ENCODE results near the gene PAK4.

- no peak for TF ChIP-seq CTCF (IDR thresholded peaks at IDR 0.05 in 2 of 3, conservative IDR thresholded peaks at IDR 0.05 in 1 of 3; ENCODE audit: control insufficient read depth in 2 of 3, extremely low read depth in 1 of 3, insufficient read depth in 1 of 3, low read depth in 3 of 3, low read length in 3 of 3)
- TF ChIP-seq BCL3 (IDR thresholded peaks at IDR 0.05; ENCODE audit: borderline replicate concordance, insufficient read depth, low read depth, low read length, poor library complexity, severe bottlenecking), result no peak
- TF ChIP-seq SP1 (IDR thresholded peaks at IDR 0.05; ENCODE audit: low read depth, low read length), result no peak
- no peak for TF ChIP-seq ZNF622 (IDR thresholded peaks at IDR 0.05)
- no peak for TF ChIP-seq MAX (IDR thresholded peaks at IDR 0.05; ENCODE audit: low read depth, low read length)
- no peak for TF ChIP-seq SMC3 (IDR thresholded peaks at IDR 0.05; ENCODE audit: borderline replicate concordance, low read length)
- TF ChIP-seq RFX5 (IDR thresholded peaks at IDR 0.05; ENCODE audit: low read depth, low read length), result no peak
- TF ChIP-seq SRF (IDR thresholded peaks at IDR 0.05; ENCODE audit: low read depth in 2 of 2, low read length in 2 of 2), result no peak
- TF ChIP-seq YBX1 (IDR thresholded peaks at IDR 0.05), result no peak
- TF ChIP-seq, protein P1, sequence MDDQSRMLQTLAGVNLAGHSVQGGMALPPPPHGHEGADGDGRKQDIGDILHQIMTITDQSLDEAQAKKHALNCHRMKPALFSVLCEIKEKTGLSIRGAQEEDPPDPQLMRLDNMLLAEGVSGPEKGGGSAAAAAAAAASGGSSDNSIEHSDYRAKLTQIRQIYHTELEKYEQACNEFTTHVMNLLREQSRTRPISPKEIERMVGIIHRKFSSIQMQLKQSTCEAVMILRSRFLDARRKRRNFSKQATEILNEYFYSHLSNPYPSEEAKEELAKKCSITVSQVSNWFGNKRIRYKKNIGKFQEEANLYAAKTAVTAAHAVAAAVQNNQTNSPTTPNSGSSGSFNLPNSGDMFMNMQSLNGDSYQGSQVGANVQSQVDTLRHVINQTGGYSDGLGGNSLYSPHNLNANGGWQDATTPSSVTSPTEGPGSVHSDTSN (IDR thresholded peaks at IDR 0.05; ENCODE audit: insufficient replicate concordance, low read depth, low read length), result no peak
- no peak for TF ChIP-seq POLR2A (IDR thresholded peaks at IDR 0.05; ENCODE audit: low read depth, low read length)
- no peak for TF ChIP-seq TAF1 (IDR thresholded peaks at IDR 0.05; ENCODE audit: borderline replicate concordance, low read depth, low read length)
- TF ChIP-seq FOXM1 (IDR thresholded peaks at IDR 0.05; ENCODE audit: low read depth, low read length), result no peak
These were observed 67.3 kb downstream of the PAK4 start for GRCh38 chr19:39192846-39193245.
